Stimulated activated CD4-positive, alpha-beta T cell treated with anti-CD3 and anti-CD28 coated beads, TNF-alpha, amount 100 ng/mL, for 4 hours (primary cell): ENCODE results near the gene MRNIP.

Source experiments
- DNase-seq, 3 experiments: peaks; one replicate each; pipeline ENCODE4 v3.0.0-alpha.2; 2020; ENCODE audit warnings: low read depth in 3 of 3

MRNIP gene

GRCh38 chr5:179821298-179822058 lies 37.1 kb downstream of the MRNIP start:
- peak; percentile 62 to 67 (median 66) for DNase-seq

- peak; percentile 66 to 75 (median 66) for DNase-seq
These were observed 37.9 kb downstream of the MRNIP start, which contains the start of gene SQSTM1 for GRCh38 chr5:179820483-179821297. SQSTM1 (plus strand) TSS chr5:179820905; CDS start chr5:179820937, 32 bp downstream.

DNA sequence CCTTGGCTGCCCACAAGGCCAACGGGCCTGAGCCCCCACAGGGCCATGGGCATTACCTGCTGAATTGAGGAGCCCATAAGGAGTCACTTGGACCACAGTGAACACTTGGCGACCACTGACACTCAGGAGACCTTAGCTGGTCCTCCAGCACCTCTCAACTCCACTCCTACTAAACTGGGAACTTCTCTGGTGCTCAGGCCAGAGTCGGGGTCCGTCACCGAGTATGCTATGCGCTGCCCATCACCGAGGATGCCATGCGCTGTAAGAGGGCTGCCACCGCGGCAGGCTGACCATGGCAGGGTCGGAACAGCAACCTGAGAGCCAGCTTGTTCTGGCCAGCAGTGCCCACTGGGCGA lies 38.5 kb downstream of the MRNIP start:
- no peak for DNase-seq

DNA sequence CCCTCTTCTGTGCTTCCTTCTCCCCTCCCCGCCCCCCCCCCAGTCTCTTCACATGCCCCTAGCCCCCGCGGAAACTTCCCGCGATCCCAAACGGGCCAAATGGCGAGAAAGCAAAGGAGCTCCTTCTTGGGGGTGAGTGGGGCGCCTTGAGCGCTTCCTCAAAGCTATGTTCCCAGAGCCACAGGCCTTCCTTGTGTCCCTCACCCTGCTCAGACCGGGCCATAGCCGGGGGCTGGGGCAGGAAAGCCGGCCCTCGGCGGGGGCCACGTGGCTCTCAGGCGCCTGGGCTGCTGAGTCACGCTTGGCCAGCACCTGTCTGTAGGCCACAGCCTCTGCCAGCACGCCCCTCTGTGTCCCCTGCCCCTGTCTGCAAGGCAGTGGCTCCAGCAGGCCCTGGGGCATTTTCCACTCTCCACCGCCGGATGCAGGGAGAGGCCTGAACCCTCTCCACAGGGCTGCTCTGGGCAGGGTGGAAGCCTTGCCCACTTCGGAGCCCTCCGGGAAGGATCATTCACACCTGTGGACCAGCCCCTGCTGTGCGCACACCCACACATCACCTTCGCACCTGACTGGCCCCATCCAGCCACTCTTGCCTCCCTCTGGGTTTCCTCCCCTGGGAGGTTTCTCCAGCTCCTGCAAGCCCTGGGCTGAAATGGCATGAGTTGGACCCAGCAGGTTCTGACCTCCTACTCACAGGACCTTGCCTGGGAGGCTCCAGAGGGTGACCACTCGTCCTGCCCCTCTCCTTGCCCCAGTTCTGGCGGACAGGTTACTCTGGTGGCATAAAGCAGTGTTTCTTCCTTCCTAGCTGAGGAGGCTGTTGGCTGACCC lies 39.1 kb downstream of the MRNIP start:
- DNase-seq, result no peak

DNA sequence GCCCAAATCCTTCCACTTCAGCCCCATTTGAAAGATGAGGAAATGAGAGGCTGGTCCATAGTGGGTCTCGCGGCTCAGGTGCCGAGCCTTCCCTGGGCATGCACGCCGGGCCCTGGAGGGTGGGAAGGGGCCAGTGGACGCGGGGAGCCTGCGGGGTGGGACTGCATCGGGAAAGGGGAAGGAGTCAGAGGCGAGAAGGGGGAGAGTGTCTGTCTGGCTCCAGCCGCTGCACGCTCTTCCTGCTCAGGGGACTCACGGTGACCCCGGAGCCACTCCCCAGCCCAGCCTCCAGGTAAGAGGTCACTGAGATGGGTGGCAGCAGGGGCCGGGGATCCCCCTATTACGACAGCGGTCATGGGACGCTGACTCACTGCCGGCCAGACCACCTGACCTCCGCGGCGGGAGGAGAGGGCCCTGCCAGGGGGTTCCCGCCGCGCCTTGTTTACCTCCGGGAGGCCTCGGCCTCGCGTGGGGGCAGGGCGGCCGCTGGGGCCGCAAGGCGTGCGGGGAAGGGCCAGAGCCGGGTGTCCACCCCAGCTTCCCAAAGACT lies 39.8 kb downstream of the MRNIP start:
- DNase-seq, result peak in 2 of 3 experiments; percentile 58 to 71

GRCh38 chr5:179817890-179818745 lies 40.5 kb downstream of the MRNIP start:
- no peak for DNase-seq

DNA sequence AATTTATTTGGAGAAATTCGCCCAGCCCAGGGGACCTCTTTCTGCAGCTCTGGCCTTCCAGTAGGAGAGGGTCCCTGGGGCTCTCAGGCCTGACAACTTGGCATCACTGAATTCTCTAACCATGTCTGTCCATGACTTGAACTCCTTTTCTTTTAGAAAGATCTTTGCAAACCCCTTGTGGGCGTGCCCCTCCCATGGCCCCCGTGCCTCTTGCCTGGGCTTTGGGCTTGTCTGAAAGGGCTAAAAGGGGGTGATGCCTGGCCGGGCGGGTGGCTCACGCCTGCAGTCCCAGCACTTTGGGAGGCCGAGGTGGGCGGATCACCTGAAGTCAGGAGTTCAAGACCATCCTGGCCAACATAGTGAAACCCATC lies 41.2 kb downstream of the MRNIP start:
- no peak for DNase-seq

DNA sequence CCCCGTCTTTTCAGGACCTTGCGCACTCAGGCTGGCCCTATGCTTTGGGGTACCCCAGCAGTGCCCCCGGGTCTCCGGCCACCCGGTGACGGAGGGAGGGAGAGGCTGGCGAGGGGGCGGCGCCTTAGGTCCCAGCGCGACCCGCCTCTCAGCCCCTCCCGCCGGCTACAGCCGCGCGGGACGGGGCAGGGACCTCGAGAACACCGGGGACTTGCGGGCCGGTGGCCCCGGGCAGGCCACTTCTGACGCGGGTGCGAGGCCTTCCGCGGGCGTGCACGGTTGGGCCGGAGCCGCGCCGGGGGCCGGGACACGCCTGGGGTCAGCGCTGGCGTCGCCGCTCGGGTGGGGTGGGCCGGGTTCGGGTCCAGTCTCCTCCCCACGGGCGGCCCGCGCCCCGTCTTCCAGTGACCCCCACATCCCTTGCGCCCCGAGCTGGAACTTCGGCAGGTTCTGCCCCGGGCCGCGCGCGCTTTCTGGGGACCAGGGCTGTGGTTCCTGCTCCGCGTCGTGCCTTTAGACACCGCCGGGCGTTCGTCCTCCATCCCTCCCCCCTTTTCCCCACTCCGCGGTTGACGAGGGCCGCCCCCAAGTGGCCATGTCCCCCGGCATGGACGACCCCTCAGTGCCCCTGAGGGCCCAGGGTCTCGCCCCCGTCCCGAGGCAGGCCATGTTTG lies 41.7 kb downstream of the MRNIP start:
- DNase-seq, result no peak

GRCh38 chr5:179816401-179816795 lies 42.2 kb downstream of the MRNIP start:
- no peak for DNase-seq

DNA sequence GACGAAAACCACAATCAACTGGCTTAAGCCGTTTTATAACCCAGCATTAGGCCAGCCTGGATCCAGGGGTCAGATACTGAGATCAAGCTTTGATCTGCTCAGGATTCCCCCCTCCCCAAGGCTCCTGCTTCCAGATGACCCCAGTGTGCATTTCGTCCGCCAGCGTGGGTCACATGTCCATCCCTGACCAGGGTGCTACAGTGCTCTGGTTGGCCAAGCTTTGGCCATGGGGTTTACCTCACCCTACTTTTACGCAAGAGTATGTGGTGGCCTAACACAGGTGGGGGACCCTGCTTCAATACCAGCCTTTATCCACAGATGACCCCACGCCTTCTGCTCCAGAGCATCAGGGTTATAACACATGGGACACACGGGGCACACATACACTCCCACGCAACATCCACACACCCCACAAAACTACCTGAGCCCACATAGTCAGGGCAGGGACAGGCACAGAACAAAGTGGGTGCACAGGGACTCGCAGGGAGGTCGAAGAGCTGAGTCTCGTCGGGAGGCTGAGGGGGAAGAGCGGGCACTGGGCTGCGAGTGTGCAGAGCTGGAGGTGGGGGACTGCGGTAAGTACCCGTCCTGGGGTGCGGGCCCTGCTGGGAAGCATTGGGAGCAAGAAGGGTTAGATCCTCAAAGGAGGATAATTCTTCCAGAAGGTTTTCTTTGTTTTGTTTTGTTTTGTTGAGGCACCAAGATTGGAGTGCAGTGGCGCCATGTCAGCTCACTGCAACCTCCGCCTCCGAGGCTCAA lies 42.9 kb downstream of the MRNIP start:
- no peak for DNase-seq

DNA sequence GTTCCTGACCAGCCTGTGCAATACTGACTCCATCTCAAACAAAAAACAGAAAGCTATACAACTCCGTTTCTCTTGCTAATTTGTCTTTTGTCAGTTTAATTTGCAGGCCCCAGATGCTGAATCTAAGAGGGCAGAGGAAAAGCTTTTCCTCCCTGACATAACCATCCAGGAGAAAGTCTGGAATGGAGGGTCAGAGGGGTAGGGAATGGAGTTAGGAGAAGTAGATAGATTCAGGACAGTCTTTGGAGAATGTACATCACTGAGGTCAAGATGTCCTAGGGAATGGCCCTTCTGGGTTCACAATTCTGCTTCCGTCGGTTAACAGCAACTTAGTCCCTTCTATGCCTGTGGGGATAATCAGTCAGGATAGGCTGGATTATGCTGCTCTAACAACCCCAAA lies 44.5 kb downstream of the MRNIP start:
- no peak for DNase-seq

- DNase-seq, result no peak
These were observed 45.5 kb downstream of the MRNIP start for GRCh38 chr5:179812997-179813607.

- no peak for DNase-seq
These were observed 46.3 kb downstream of the MRNIP start for GRCh38 chr5:179812135-179812825.

DNA sequence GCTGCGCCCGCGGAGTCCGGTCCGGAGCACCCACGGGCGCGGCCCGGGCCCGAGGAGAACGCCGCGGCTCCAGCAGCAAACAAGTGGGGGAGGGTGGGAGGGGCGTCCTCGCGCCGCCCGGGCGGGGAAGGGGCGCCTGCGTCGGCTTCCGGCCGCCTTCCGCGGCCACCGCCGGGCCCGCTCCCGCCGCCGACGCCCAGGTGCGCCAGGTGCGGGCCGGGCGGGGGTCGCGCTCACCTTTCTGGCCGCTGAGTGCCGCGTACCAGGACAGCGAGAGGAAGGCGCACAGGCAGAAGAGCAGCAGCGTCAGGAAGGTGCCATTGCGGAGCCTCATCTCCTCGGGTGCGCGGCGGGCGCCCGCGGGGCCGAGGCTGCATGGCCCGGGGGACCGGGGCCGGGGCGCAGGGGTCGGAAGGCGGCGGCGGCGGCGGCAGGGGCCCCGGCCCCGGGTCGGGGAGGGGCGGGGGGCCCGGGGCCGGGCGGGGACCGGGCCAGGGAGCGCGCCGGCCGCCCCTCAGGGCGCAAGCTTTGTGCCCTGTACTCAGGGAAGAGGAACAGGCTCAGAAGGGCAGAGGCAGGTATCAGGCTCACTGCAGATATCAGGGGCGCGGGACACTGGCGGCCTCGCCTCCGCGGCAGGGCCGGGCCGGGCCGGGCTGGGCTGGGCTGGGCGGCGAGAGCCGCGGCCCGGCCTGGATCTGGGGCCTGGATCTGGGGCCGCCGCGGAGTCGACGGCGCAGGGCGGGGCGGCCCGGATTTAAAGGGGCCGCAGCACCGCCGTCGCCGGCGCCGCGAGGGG lies 52.2 kb downstream of the MRNIP start, which contains the start of gene MGAT4B:
Gene MGAT4B (minus strand): TSS at position 617 of the 799 bp plus-strand sequence. CDS start 283 bp downstream, at position 334.
- no peak for DNase-seq

- no peak for DNase-seq
These were observed 52.9 kb downstream of the MRNIP start for GRCh38 chr5:179805529-179806249.

DNA sequence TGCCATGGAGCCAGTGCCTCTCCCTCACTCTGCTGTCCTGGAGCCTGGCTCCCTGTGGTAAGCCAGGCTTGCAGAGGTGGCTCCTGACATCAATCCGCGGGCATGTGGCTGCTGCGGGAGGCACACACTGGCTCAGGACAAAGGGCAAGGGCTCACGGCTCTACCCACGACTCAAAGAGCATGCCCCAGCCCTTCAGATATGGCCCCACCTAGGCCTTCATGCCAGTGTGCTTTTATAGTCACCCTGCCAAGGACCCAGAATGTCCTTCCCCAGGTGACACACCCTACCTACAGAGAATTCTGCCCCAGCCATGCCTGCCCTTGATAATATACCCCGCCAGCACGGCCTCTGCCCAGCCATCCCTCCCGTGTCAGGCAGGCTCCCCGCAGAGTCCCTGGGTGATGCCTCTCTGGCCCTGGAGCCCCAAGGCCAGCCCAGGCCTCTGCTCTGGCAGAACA lies 53.5 kb downstream of the MRNIP start:
- DNase-seq, result no peak

DNA sequence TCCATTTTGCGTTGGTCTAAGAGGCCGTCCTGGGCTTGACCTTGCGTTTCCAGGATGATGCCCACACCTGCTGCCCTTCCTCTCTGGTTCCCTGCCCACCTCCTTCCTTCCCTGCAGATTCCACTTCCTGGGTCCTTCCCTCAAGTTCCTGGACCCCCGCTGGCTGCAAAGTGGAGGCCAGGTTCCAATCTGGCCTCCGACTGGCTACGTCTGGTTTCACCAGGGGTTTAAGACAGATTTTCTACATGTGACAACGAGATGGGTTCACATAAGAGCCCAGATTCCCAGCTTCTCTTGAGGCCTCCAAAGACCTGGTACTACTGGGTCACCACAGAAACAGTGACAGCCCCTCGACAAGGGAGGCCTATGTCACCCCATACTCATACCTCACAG lies 54.1 kb downstream of the MRNIP start:
- no peak for DNase-seq
